PC-9 (cell line): ENCODE results near the gene GFM1.

Source experiments
- EZH2 ChIP-seq: fragments of 200-600 bp; sonication (generic); IDR thresholded peaks from 2 replicates; pipeline ENCODE4 v1.8.0; 2017; ENCODE audit warnings: antibody characterized with exemption, low read depth
- TF ChIP-seq, protein P1 (sequence below): fragments of 200-600 bp; sonication (generic); conservative IDR thresholded peaks from 2 replicates; pipeline ENCODE4 v1.6.1; 2017; ENCODE audit warnings: mixed run types, antibody characterized with exemption, mild to moderate bottlenecking, moderate library complexity

DNA sequence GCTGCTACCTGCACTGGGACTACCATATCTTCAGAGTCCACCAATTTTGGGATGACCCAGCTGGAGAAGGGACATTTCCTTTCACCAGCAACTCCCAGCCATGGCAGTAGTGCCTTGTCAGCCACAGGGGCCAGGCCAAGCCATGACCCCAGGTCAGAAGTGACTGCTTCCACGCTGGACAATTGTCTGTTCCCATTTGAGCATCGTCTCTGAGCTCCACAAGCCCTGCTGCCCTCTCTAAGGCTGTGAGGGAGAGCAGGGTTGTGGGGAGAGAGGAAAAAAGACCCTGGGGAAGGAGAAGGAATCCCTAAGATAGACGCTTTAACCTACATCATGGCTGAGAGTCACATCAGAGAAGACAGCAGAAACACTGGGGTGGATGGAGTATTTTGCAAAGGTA lies 95.3 kb downstream of the GFM1 start:
- TF ChIP-seq EZH2 = no peak
- TF ChIP-seq, protein P1, sequence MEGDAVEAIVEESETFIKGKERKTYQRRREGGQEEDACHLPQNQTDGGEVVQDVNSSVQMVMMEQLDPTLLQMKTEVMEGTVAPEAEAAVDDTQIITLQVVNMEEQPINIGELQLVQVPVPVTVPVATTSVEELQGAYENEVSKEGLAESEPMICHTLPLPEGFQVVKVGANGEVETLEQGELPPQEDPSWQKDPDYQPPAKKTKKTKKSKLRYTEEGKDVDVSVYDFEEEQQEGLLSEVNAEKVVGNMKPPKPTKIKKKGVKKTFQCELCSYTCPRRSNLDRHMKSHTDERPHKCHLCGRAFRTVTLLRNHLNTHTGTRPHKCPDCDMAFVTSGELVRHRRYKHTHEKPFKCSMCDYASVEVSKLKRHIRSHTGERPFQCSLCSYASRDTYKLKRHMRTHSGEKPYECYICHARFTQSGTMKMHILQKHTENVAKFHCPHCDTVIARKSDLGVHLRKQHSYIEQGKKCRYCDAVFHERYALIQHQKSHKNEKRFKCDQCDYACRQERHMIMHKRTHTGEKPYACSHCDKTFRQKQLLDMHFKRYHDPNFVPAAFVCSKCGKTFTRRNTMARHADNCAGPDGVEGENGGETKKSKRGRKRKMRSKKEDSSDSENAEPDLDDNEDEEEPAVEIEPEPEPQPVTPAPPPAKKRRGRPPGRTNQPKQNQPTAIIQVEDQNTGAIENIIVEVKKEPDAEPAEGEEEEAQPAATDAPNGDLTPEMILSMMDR = no peak
